Subcutaneous adipose tissue (tissue), 4 donors: ENCODE measurements around the gene NARS2. TPM values are rescaled to one million over a fixed set of nuclear protein-coding genes. Genes with fewer than 3 reads are reported as not detected.

Experiments
- total RNA-seq, 4 donors: library from RNA; depleted of rRNA; stranded (reverse); fragments of >200 nt; gene quantifications; one replicate each; pipeline ENCODE4 v1.1.0, GENCODE V29; 2016
- TF ChIP-seq, protein P1 (sequence below): fragments of 450-650 bp; IDR thresholded peaks from one replicate; pipeline ENCODE4 v1.5.1; 2016; ENCODE audit warnings: low read depth, mild to moderate bottlenecking, control low read depth, antibody characterized with exemption, moderate library complexity

Gene NARS2
- total RNA-seq, 4 donors from 2014 or later, result 11.4 to 17.3 (median 15.2) TPM

DNA sequence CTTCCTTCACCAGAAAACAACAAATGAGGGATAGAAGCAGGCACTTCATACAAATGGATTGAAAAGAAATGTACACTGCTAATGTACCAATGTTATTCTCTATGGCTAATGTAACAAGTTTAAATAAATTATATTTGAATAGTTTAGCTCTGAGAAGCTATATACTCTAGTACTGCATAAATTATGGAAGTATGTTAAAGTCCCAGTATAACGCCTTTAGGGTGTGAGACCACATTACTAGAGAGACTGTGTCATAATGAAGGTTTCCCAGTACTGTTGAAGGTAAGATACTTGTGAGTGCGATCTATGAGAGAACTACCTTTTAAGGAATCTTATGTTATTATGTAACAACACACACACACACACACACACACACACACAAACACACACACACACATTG is 117.2 kb downstream of the NARS2 start:
- TF ChIP-seq, protein P1, sequence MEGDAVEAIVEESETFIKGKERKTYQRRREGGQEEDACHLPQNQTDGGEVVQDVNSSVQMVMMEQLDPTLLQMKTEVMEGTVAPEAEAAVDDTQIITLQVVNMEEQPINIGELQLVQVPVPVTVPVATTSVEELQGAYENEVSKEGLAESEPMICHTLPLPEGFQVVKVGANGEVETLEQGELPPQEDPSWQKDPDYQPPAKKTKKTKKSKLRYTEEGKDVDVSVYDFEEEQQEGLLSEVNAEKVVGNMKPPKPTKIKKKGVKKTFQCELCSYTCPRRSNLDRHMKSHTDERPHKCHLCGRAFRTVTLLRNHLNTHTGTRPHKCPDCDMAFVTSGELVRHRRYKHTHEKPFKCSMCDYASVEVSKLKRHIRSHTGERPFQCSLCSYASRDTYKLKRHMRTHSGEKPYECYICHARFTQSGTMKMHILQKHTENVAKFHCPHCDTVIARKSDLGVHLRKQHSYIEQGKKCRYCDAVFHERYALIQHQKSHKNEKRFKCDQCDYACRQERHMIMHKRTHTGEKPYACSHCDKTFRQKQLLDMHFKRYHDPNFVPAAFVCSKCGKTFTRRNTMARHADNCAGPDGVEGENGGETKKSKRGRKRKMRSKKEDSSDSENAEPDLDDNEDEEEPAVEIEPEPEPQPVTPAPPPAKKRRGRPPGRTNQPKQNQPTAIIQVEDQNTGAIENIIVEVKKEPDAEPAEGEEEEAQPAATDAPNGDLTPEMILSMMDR, result no peak

DNA sequence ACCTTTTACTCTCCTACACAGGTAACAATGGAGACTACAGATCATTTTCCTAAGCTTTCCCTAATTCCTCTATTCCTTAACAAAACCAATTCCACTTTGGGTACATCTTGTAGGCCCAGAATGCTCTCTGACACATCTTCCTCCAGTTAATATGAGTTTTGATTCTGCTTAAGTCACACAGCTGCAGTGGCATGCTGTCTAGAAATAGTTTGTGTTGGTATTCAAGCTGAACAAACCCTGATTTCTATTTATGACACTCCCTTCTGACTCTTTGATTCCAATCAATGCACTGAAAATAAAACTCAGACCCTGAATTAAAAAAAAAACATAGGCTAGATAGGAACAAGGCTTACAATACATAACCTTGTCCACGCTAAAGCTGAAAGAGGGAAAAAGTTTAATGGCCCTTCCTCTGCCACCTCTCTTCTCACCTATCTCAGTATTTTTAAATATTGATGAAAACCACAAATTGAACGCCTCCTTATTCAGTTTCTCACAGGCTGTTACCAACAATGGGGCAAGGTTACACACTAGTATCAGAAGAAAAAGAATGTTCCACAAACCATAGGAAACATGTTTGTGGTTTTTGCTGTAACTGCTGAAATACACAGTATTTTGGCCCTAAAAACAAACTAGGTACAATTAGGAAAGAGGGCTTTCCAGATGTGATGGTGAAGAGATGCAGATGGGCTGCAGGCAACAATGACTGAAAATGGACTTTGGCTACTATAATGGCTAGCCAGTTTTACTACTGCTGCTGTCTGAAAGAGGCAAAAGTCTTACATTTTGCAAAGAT is 121.3 kb downstream of the NARS2 start:
- TF ChIP-seq, protein P1, result no peak

DNA sequence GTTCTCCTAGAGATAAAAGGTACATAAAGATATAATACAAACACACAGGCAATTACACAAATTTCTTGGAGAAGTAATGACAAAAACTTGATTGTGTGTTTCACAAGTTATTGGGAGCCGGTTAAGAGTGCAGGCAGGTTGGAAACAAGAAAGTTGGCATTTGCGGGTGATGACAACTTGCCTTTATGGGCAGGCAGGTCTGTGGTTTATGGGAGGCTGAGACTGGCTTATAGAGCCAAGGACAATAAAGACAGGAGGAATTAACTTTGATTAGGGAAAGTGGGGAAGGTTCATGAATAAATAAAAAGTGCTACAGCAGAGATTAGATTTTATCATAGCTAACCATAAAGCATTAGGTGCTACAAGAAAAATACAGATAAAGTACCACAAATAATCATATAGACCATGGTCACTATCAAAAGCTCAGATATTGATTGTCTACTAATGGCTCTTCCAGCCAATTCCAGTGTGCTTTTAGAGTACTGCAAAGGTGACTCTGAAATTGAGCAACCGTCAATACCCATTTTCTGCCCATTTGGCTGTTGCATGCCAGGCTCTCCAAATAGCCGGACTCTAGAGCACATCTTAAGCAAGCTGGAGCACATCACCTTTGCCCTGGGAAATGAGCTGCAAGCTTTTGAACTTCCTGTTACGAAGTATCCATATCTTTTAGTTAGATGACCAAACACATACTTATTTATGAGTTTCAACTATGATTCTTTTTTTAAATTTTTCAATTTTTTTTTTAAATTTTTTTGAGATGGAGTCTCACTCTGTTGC is 123.1 kb downstream of the NARS2 start:
- TF ChIP-seq, protein P1, result no peak

GRCh38 chr11:78450866-78451265 is 123.8 kb downstream of the NARS2 start:
- TF ChIP-seq, protein P1, result no peak

- TF ChIP-seq, protein P1, result no peak
Measured at GRCh38 chr11:78449866-78450265, 124.8 kb downstream of the NARS2 start.

GRCh38 chr11:78446210-78446609 is 128.5 kb downstream of the NARS2 start:
- TF ChIP-seq, protein P1, result no peak

- TF ChIP-seq, protein P1, result no peak
Measured at GRCh38 chr11:78444726-78445125, 129.9 kb downstream of the NARS2 start.
